HL-60 (cell line): ENCODE data around the gene AMACR.

Source experiments
- GABPA ChIP-seq: IDR thresholded peaks from 2 replicates; pipeline ENCODE4 v1.6.1; 2012; ENCODE audit warnings: low read depth
- POLR2AphosphoS5 ChIP-seq: IDR thresholded peaks from 2 replicates; pipeline ENCODE4 v1.6.1; 2012; ENCODE audit warnings: low read depth
- SPI1 ChIP-seq: IDR thresholded peaks from 2 replicates; pipeline ENCODE4 v1.6.1; 2012; ENCODE audit warnings: low read depth, mild to moderate bottlenecking, borderline replicate concordance
- TF ChIP-seq, protein P1 (sequence below): IDR thresholded peaks from one replicate; pipeline ENCODE4 v1.5.1; 2011; ENCODE audit warnings: low read length, control low read depth, inconsistent platforms; ENCODE audit not compliant: insufficient read depth
- TF ChIP-seq, protein P2 (sequence below): IDR thresholded peaks from 2 replicates; pipeline ENCODE4 v1.6.1; 2012; ENCODE audit warnings: low read depth; ENCODE audit not compliant: insufficient replicate concordance

DNA sequence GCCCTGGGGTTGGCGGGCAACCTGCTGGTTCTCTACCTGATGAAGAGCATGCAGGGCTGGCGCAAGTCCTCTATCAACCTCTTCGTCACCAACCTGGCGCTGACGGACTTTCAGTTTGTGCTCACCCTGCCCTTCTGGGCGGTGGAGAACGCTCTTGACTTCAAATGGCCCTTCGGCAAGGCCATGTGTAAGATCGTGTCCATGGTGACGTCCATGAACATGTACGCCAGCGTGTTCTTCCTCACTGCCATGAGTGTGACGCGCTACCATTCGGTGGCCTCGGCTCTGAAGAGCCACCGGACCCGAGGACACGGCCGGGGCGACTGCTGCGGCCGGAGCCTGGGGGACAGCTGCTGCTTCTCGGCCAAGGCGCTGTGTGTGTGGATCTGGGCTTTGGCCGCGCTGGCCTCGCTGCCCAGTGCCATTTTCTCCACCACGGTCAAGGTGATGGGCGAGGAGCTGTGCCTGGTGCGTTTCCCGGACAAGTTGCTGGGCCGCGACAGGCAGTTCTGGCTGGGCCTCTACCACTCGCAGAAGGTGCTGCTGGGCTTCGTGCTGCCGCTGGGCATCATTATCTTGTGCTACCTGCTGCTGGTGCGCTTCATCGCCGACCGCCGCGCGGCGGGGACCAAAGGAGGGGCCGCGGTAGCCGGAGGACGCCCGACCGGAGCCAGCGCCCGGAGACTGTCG is 70.7 kb downstream of the AMACR start:
- no peak for TF ChIP-seq POLR2AphosphoS5
- TF ChIP-seq, protein P1, sequence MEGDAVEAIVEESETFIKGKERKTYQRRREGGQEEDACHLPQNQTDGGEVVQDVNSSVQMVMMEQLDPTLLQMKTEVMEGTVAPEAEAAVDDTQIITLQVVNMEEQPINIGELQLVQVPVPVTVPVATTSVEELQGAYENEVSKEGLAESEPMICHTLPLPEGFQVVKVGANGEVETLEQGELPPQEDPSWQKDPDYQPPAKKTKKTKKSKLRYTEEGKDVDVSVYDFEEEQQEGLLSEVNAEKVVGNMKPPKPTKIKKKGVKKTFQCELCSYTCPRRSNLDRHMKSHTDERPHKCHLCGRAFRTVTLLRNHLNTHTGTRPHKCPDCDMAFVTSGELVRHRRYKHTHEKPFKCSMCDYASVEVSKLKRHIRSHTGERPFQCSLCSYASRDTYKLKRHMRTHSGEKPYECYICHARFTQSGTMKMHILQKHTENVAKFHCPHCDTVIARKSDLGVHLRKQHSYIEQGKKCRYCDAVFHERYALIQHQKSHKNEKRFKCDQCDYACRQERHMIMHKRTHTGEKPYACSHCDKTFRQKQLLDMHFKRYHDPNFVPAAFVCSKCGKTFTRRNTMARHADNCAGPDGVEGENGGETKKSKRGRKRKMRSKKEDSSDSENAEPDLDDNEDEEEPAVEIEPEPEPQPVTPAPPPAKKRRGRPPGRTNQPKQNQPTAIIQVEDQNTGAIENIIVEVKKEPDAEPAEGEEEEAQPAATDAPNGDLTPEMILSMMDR = no peak
- TF ChIP-seq GABPA = no peak
- TF ChIP-seq, protein P2, sequence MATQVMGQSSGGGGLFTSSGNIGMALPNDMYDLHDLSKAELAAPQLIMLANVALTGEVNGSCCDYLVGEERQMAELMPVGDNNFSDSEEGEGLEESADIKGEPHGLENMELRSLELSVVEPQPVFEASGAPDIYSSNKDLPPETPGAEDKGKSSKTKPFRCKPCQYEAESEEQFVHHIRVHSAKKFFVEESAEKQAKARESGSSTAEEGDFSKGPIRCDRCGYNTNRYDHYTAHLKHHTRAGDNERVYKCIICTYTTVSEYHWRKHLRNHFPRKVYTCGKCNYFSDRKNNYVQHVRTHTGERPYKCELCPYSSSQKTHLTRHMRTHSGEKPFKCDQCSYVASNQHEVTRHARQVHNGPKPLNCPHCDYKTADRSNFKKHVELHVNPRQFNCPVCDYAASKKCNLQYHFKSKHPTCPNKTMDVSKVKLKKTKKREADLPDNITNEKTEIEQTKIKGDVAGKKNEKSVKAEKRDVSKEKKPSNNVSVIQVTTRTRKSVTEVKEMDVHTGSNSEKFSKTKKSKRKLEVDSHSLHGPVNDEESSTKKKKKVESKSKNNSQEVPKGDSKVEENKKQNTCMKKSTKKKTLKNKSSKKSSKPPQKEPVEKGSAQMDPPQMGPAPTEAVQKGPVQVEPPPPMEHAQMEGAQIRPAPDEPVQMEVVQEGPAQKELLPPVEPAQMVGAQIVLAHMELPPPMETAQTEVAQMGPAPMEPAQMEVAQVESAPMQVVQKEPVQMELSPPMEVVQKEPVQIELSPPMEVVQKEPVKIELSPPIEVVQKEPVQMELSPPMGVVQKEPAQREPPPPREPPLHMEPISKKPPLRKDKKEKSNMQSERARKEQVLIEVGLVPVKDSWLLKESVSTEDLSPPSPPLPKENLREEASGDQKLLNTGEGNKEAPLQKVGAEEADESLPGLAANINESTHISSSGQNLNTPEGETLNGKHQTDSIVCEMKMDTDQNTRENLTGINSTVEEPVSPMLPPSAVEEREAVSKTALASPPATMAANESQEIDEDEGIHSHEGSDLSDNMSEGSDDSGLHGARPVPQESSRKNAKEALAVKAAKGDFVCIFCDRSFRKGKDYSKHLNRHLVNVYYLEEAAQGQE = no peak
- no peak for TF ChIP-seq SPI1
